Stomach (tissue), 4 donors: ENCODE measurements around the gene UST.

ENCODE experiments used
- CTCF ChIP-seq, 7 experiments: fragments of 450-650 bp in 4 of 7; fragments of 200-600 bp in 3 of 7; sonication (generic) in 3 of 7; IDR thresholded peaks; one replicate each; pipeline ENCODE4 v1.5.1; 2016 to 2019; ENCODE audit warnings: antibody characterized with exemption in 7 of 7, control low read depth in 2 of 7, mild to moderate bottlenecking in 1 of 7
- POLR2A ChIP-seq, 4 donors: fragments of 450-650 bp; IDR thresholded peaks; one replicate each; pipeline ENCODE4 v1.6.1; 2016; ENCODE audit warnings: antibody characterized with exemption in 4 of 4, control low read depth in 2 of 4, mild to moderate bottlenecking in 1 of 4, moderate library complexity in 1 of 4
- POLR2AphosphoS5 ChIP-seq, 3 donors: sonication (generic); formaldehyde crosslinking; IDR thresholded peaks; one replicate each; pipeline ENCODE4 v1.6.1; 2016; ENCODE audit warnings: antibody characterized with exemption in 3 of 3

- TF ChIP-seq CTCF (IDR thresholded peaks at IDR 0.05) (no peak), POLR2AphosphoS5 (IDR thresholded peaks at IDR 0.05) (no peak), POLR2A (IDR thresholded peaks at IDR 0.05) (no peak)
Observed at GRCh38 chr6:148824960-148825359, 78.1 kb downstream of the UST start.
